GM21360 (cell line): ENCODE data around the gene SMPDL3A.
"Not testable (repeated sequence)": the region's sequence is repeated elsewhere in the genome, so short reads cannot be mapped to it uniquely, and the experiment has no call there.

Experiments
- ATAC-seq: cut with Tn5 transposase; IDR thresholded peaks from one replicate; pipeline ENCODE4 v1.9.1; 2021; ENCODE audit warnings: mild to moderate bottlenecking, moderate library complexity; ENCODE audit not compliant: unreplicated experiment

The SMPDL3A gene, protein sequence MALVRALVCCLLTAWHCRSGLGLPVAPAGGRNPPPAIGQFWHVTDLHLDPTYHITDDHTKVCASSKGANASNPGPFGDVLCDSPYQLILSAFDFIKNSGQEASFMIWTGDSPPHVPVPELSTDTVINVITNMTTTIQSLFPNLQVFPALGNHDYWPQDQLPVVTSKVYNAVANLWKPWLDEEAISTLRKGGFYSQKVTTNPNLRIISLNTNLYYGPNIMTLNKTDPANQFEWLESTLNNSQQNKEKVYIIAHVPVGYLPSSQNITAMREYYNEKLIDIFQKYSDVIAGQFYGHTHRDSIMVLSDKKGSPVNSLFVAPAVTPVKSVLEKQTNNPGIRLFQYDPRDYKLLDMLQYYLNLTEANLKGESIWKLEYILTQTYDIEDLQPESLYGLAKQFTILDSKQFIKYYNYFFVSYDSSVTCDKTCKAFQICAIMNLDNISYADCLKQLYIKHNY

DNA sequence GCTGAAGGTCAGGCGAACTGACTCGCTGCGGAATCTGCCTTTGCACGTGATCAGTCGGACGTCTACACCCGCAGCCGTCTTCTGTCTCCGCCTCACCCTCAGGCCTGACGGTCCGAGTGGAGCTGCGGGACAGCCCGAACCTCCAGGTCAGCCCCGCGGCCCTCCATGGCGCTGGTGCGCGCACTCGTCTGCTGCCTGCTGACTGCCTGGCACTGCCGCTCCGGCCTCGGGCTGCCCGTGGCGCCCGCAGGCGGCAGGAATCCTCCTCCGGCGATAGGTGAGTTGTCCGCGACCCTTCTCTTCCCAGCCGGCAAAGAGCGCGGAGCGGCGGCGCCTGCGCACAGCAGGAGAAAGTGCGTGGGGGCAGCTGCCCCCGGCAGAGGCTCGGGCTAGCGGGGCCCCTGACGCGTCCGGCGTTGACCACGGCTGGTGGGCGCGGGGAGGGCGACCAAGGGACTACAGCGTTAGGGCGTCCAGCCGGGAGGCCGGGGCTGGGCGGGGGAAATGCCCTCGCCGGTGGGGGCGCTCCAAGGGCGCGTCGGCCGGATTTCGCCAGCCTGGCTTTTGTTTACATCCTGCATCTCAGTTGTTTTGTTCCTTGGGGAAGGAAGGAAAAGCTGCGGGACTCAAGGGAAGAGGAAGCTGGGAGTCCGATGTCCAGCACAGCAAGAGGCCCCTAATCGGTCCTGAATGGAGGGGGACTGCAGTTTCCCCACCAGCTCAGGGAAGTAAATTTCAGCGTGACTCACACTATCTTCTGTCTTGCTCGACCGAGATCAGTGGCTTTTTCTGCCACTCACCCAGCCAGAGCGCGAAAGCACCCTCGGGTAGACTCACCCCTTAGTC lies at the start of gene SMPDL3A:
Gene SMPDL3A (plus strand): TSS at position 77 of the 846 bp plus-strand sequence. CDS start 89 bp downstream, at position 166.
- ATAC-seq, result peak; percentile 60

DNA sequence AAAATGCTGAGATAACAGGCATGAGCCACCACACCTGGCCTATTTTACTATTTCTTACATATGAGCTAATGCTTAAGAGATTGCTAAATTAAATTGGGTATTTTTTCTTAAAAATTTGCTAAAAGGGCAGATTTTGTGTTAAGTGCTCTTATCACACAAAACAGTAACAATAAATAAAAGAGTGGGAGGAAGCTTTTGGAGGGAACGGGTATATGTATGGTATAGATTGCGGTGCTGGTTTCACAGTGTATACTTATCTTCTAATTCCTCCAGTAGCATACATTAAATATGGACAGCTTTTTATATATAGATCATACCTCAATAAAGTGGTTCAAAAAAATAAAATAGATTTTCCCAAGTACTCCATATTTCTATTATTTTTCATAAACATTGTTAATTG lies 49.0 kb upstream of the SMPDL3A start:
- no peak for ATAC-seq

DNA sequence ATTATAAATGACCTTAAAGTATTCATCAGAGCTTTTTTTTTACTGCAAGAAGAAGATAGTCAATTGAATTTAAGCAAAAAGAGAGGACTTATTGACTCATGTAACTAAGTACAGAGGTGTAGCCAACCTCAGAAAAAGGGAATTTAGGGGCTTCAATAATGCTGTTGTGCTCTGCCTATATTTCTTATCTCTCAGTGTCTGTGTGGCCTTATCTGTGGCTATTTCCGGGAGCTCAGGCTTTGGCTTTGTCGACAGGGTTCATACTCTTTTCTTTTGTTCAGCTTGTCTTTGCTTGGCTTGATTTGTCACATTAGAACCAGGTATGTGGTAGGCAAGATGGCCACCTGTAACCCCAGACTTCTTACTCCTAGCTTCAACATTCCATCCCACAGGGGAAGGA lies 48.1 kb upstream of the SMPDL3A start:
- no peak for ATAC-seq

DNA sequence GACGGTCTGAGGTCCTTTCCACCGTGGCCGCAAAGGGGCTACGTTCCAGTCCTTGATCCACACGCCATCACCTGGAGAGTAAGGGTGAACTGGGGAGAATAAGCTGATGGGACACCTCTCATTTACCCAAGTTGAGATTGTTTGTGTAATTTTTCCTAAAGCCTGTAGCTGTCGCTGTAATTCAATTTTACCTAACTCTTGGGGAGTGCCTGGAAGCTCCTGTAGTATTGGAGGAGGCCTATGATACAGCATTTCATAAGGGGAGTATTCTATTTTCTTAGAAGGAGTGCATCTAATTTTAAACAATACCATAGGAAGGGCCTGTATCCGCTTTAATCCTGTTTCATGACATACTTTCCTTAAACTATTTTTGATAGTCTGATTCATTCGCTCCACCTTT lies 44.8 kb upstream of the SMPDL3A start:
- ATAC-seq, result not testable (repeated sequence)

DNA sequence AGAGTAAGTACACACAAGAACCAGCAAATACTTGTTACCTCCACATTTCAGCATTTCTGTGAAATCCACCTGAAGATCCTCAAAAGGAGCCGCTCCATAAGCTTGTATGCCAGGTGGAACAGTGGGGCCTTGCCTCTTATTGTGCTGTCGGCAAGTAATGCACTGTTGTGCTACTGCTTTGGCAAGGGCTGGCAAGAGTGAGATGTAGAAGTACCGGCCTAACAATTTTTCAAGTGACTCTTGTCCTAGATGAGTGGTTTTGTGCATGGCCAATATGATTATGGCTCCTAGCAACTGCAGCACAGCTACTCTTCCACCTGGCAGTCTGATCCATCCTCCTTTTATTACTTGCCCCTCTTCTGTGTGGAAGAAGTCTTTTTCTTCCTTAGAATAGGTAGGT lies 44.2 kb upstream of the SMPDL3A start:
- not testable (repeated sequence) for ATAC-seq

DNA sequence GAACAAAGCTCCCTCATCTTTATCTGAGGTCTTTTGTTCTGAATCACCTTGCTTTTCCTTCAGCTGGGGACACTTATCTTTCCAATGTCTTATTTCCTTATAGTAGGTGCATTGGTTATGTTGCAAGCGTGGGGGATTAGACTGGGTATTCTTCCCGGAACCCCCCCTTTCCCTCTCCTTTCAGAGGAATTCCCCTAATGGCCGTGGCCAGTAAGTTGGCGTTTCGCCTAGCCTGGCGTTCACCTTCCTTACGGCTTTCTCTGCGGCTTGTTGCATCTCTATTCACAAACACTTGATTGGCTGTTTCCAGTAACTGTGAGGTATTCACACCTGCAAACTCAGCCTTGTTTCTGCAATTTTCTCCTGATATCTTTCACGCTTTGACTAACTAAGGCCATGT lies 42.4 kb upstream of the SMPDL3A start:
- ATAC-seq, result no peak

DNA sequence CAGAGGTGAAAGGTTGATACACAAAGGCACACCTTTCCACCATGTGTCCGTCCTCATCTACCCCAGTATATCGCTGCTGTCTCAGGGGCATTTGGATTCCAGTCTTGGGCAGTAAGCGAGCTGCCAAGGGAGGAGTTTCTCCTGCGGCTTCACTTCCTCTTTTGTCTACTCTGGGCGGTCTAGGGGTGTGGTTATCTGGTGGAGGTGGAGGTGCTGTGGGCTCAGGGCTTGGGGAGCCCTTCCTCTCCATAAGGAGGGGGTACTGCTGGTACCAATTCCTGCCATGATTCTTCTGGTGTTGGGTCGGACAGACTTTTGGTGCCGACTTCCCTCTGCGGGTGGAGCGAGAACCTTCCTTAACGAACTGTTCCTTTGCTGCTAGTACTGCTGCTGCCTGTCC lies 41.5 kb upstream of the SMPDL3A start:
- ATAC-seq, result no peak

DNA sequence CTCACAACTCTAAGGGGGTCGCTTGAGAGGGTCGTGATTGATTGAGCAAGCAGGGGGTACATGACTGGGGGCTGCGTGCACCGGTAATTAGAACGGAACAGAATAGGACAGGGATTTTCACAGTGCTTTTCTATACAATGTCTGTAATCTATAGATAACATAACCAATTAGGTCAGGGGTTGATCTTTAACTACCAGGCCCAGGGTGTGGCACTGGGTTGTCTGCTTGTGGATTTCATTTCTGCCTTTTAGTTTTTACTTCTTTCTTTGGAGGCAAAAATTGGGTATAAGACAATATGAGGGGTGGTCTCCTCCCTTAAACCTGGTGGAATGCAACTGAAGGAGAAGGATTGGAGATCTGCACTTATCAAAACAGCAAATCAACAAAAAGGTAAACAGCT lies 40.1 kb upstream of the SMPDL3A start:
- ATAC-seq, result not testable (repeated sequence)

DNA sequence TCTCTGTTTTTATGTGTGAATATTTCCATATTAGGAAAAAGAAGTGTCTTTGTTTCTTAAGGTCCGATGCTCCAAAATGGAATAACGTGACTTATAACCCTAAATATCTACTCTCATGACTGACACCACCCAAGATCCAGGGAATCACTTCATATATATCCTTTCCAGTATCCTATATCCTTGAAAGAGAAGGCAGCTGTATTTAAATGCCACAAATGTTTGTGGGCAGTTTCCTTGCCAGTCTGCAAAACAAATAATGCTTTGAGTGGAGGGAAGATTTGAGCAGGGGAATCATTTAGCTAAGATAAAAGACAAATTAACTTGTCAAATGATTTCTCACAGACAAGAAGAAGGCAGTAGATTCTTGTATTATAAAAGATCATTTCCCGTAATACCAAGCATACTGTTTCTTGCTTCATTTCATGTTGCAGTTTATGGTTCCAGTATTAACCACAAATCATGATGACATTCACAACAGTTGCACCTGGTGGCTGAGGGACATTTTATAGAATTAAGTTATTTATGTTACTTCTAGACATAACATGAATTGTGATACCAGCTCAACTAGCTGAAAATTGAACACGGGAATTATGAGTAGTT lies 39.5 kb upstream of the SMPDL3A start:
- ATAC-seq, result no peak

DNA sequence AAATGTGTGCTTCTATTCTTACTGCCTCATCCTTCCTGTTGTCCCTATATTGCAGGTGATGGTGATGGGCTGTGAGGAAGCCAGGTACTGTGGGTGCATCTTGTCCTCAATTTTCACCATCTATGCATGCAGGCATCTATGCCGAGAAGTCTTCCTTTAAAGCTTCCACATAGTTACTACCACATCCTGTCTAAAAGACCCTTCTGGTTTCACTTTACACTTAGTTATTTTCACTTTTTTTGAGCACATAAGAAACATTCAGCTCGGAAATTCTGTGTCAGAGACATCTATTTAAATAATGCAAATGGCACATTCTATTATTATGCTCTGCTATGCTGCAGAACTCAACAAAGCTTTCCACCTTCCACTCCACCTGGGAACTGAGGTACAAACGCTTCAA lies 37.7 kb upstream of the SMPDL3A start:
- ATAC-seq, result peak; percentile 81

DNA sequence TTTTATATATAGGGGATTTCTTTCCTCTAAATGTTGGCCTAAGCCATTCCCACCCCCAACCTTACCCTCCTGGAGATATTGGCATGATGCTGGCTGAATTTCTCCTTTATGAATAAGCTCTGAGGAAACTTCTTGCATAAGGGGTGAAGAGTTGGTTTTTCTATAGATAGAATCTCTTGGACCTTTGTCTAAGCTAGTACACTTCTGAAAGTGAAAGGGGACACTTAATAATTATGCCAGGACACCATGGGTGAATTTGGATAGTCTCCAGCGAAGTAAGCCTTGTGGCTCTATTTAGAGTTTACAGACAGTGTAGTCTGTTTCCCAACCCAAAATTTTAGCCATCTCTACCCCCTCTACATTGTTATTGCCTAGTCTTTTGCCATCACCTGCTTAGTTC lies 36.6 kb upstream of the SMPDL3A start:
- no peak for ATAC-seq

DNA sequence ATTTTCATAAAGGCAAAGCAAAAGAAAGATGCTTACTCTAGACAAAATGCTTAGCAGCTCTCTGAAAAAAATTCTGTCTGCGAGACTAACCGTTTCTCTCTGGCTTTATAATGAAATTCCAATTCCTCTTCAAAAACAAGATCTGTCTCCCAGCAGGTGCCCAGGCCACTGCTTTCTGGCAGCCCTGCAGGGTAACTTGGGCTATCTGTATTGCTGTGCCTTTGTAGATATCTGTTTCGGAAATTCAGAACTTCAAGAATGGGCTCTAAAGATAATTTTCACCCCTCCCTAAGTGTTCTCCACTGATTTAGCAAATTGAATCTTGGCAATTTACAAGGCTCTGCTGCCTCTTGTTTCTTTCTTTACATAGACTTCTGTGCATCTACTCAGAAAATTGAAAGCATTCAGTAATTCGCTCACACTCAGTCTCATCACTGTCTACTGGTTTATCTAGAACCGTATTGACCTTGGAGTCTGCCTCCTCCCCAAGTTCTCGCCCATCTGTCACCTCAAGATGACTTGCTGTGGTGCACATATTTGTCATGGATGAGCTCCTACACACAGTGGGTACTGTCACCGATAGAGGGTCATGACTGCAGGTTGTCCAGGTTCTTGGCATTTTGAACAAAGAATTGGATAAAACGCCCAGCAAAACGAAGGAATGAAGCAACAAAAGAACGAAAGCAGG lies 35.9 kb upstream of the SMPDL3A start:
- ATAC-seq, result no peak

DNA sequence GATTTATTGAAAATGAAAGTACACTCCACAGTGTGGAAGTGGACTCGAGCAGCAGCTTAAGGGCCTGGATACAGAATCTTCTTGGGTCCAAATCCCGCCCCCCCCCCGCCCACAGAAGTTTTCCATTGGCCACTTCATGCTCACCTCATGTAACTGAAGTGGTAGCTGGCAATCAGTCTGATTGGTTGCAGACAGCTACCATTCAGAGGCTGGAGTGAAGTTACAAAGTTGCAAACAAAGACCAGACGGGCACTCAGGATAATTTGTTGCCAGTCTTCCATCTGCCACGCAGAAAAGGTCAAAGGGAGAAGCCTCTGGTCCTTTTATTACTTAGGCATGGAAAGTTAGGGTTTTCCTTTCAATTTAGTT lies 35.4 kb upstream of the SMPDL3A start:
- ATAC-seq, result no peak

DNA sequence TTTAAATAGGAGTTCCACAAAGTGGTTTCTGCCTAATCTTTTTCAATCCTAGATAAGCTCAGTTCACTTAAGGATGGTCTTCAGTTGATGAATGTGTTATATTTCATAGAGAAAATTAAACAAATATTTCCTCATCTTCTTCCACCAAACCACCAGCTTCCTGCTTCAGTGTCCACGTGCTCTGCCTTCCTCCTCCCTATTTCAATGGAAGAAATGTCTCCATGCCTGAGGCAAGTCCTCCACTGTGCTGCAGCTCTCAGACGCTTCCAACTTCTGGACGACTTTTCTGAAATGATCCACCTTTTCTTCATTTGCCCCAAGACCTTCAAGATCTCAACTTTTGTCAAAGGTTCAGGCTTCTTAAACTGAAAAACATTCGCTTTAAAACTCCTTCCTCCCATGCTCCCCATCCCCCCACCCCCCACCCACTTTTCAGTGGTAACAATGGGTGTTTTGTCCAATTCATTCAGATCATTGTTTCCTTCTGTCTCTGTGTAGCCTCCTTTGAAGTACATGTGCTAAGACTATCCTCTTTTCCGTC lies 34.8 kb upstream of the SMPDL3A start:
- ATAC-seq, result no peak

DNA sequence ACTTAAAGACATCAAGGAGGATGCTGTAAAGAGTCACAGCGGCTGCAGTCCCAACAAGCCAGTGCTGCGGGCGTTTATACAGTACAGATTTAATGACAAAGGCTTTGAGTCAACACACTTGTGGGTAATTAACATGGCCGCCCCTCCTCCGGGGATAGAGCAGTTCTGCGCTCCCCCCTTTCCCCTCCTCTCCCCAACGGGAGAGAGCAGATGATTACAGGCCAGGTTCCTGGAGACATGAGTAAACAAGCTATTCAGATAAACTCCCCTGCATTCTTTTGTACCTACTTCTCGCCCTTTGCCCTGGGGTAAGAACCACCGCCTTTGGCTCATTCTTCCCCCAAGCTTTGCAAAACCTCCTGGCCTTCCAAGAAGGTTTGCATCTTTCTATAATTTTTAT lies 33.2 kb upstream of the SMPDL3A start:
- ATAC-seq, result no peak

DNA sequence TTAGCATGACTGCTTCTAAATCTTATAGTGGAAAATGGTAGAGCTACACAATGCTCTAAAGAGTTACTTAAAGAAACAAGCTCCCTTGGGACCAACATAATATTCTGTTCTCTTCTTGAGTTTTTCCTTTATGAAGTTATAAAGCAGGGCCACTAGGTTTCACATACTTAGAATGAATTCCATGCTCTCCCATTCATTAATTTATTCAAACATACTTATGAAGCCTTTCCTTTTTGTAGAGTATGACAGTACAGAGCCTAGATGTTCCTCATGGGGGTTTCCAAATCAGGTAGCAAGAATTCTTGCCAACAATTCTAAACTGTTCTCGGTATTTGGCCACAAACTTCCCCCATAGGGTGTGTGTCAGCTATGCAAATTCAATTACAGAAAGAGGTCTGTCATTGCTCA lies 30.1 kb upstream of the SMPDL3A start:
- peak; percentile 100 for ATAC-seq

DNA sequence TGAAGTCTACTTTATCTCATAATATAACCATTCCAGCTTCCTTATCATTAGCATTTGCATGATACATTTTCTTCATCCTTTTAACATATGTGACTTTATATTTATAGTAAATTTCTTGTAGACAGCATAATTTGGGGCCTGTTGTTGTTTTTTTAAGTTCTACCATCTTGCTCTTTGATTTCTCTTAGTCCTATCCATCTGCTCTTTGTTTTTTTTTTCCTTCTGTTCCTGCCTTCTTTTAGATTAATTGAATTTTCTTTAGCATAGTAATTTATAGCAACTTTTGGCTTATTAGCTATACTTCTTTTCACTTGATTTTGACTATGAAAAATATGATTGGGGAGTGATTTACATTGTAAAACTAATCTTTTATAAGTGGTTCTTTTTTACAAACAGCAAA lies 28.7 kb upstream of the SMPDL3A start:
- no peak for ATAC-seq

DNA sequence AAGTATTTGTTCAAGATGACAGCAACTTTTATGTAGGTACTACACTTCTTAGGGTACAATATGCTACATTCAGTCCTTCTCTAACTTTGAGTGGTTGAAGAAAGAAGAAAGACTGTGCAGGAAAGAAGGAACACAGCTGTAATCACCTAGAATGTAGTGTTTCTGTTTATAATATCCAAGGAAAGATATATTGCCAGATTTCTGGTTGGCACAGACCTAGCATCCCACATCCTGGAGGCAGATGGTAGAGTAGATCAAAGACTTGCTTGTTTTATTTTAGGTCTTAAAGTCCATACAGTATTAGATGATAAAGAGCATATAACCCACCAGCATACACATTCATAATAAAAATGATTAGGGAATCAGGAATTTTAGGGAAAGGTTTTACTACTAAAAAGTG lies 22.8 kb upstream of the SMPDL3A start:
- no peak for ATAC-seq

DNA sequence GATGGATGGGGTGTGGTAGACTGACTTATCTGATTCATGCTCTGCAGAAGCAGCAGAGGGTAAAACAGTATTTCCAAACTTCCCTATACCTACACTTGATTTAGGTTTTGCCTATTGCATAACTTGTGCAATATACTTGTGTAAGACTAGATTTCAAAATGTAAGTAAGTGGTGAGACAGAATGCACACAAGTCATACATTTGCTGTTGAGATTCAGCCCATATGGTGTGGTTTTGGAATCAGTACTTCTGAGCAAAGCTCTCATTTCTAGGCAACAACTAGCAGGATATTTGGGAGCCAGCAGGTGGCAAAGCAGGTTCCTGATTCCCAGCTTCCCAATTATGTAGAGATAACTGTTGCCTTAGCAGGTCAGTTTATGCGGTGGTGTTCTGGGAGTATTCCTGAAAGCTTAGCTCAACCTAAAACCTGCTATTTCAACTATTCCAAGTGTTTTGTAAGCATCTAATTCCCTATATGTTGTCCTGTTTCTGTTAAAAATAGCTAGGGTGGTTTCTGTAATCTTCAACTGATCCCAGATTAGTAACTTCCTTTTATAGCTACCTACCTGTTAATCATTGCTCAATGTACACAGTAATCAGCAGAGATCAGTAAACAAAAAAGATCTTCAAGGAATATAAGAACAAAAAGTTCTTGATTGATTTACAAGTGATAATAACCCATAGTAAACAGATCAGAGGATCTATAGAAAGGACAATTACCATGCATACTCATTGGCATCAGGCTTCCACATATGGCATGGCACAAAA lies 18.0 kb upstream of the SMPDL3A start:
- ATAC-seq, result no peak
